Bone marrow (tissue), 2 donors: ENCODE results near the gene ARHGAP29.

ENCODE experiments used
- DNase-seq, 2 donors: peaks; one replicate each; lab custom pipeline; 2025; lab: John Stamatoyannopoulos, UW

ARHGAP29 gene

DNA sequence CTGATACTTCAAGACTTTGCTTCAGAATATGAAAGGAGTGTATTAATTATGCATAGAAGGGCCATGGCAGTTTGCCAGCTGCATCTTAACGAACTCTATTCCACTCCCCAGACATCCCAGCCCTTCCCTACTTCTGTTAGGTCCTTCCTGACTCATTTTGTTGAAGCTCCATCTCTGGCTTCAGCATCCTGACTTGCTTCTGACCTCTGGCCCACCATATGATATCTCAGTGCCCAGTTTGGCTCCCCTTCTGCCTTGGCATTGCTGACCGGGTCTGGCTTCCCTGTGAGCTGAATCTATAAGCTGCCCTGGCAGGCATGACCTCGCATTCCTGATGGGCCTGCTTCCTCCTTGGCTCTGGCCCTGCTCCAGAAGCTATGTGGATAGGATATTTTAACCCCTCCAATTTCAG lies 27.6 kb upstream of the ARHGAP29 start:
- DNase-seq: no peak

DNA sequence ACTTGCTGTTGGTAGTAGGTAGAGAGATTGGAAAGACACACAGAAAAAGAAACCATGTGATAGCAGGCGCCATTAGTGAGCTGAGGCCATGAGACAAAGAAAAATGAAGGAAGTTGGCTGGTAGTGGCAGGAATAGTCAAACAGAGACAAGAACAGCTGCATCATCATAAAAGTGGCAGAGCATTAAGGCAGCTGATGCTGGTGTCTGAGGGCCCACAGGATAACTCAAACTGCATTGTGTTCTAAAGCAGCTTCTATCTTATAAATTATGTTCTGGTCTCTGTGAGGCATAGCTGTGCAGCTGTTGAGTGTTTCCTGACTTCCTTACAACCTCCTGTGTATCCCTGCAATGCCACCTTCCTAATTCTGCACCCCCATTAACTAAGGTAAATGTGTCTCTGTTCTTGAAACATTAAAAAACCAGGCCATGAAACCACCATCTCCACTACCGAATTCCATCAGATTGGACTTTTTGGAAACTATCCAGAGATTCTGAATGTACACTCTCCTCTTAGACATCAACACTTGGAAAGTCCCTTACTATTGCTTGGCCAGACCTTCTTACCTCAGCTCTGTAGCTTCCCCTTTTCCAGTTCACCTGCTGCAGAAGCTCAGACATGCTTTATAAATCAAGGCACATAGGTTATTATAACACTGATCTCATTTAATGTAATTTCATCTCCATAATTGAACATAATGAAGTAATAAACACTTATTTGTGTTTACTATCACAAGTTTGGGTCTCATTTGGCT lies 23.4 kb upstream of the ARHGAP29 start:
- no peak for DNase-seq

DNA sequence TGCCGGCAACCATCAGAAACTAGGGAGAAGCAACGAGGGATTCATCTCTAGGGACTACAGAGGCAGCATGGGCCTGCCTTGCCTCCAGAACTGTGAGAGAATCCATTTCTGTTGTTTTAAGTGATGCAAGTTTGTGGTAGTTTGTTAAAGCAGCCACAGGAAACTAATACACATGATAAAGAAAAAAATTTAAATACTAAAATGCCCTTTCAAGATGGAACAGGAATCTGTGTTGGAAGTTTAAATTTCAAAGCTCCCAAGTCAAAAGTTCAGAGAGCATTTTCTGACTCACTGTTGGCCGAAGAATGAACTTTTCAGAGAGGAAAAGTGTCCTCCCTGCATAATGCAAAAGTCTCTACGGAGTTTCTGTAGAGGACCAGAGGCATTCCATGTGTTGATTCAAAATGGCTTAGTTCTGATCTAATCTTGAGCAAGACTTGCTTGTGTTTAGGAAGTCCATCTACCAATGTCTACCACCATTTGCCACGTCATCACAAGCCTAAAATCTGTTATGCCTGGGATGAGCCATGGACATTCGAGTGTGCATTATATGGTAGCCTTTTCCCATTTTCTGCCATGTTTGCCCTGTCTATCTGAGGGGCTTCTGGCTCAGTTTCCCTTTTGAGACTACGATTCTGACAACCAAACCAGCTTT lies 22.4 kb upstream of the ARHGAP29 start:
- no peak for DNase-seq

DNA sequence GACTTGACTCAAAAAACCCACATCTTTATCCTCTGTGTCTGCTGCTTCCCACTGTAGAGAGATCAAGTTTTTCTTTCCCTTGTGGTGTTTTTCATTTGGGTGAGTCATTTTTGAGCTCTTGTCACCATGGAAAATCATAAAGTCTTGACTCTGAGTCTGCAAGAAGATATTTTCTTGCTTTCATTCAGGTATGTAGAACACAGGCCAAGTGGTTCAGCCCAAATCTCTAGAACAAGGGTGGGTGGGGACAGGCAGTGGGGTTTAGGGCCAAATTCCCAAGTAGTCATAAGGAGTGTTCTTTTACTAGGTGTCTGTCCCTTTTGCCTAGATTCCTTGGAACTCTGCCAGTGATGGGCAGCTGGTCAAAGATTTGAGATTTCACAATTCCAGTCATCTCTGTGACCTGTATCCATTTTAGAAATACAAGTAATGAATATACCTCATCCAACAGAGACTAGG lies 21.5 kb upstream of the ARHGAP29 start:
- DNase-seq: no peak

DNA sequence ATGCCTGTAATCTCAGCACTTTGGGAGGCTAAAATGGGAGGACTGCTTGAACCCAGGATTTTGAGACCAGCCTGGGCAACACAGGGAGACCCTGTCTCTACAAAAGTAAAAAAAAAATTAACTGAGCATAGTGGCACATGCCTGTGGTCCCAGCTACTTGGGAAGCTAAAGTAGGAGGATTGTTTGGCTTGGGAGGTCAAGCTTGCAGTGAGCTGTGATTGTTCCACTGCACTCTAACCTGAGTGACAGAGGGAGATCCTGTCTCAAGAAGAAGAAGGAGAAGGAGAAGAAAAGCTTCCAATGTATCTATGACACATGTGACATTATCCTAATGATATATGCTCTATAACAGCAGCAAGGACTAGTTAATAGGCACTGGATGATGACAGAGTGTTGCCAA lies 20.1 kb upstream of the ARHGAP29 start:
- DNase-seq: no peak

DNA sequence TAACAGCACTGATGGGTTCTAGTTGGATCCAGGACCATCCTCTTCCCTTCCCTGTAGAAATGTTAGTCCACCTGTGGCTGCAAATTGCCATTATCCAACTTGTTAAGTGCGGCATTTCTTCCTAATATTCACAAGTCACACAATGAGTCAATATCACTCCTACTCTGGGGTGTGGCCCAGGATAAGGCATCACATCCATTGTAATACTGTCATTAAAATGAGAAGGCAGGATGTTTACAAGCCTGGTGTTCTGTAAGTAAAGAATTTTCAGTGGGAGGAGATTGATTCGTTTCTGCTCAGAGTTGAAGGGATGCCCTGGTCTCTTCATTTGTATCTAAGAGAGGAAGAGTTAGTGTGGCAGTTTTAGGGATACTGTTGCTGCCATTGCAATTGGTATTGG lies 18.1 kb upstream of the ARHGAP29 start:
- DNase-seq: no peak

DNA sequence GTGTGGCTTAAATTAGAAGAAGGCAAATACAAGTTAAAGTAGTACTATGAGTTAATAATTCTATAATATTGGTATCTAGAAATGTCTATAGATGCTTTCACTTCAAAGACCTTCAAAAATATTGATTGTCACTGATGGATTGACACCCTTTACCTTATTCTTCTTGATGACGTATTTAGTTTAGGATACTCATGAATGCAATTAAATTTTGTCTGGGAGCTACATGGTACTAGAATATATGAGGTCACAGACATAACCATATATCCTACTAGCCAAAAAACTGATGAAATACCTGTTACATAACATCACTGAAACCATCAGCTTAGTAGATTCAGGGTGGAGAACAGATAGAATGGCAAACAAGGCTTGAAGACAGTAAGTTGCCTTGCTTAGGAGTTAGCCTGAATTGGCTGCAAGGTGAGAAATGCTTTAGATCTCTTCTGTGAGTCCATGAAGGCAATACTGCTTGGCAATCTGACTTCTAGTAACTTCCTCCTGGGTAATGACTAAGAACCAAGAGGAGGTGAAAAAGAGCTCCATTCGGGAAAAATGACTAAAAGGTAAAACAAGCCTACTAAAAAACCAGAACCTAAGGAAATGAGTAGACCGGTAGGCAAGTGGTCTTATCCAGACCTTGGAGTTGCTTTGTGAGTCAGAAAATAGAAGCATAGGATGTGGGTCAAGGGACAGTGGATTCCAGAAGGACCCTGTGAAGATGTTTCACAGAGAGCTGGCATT lies 16.9 kb upstream of the ARHGAP29 start:
- no peak for DNase-seq

DNA sequence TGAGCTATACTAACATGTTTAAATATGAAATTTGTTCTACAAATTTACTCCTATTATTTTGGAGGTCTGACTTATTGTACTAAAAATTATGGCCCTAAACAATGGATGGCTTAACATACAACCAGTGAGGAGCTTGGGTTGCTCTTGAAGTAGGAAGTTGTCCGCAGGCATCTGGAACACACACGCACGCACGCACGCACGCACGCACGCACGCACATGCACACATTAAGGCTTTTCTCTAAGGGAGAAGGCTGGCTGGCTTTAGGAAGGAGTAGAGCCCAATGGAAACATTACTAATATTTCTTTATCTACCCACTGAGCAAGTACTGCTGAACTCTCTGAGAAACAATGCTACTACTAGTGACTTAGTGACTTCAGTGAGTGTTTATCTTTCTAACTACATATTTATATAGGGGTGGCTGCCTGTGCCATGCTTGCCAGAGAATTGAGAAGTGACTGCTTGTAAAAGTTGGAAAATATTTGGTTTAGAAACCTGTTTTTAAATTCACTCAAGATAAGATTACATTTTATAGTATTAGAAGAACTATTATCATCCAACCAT lies 16.2 kb upstream of the ARHGAP29 start:
- DNase-seq: no peak

DNA sequence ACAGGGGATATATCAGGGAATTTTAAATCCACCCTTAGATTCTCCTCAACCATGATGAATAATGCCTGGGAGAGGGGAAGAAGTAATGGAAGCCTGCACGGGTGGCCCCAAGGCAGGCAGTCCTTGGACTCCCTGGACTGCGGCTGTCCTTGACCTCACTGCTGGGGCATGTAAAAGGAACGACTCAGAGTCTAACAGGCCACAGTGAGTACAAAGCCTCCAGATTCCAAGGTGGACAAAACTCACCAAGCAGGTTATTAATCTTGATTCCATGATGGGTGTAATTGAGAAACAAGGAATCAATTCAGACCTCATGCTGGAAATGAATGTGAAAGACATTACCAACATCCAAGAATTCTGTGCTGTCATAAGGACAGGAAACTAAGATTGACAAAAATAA lies 13.0 kb upstream of the ARHGAP29 start:
- DNase-seq: no peak

DNA sequence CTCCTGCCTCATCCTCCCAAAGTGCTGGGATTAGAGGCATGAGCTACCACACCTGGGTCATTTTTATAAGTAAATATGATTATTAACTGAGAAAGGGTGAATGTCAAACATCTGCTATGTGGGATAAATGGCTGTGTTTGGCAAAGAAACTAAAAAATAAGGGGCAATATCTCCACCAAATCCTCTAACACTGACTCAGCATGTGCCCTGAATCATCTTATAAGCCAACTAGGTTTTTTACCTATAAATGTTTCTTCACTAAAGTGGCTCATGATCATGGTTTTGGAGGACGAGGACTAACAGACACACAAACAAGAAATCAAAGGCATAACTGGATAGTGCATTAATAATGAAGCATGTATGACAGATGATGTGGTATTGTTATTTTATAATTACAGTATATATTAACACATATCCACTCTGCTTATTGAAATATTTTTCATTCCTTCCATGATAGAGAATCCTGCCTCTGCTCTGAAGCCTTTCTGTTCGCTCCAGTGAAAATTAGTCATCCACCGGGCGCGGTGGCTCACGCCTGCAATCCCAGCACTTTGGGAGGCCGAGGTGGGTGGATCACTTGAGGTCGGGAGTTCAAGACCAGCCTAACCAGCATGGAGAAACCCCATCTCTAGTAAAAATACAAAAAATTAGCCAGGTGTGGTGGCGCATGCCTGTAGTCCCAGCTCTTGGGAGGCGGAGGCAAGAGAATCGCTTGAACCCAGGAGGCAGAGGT lies 11.7 kb upstream of the ARHGAP29 start:
- no peak for DNase-seq

DNA sequence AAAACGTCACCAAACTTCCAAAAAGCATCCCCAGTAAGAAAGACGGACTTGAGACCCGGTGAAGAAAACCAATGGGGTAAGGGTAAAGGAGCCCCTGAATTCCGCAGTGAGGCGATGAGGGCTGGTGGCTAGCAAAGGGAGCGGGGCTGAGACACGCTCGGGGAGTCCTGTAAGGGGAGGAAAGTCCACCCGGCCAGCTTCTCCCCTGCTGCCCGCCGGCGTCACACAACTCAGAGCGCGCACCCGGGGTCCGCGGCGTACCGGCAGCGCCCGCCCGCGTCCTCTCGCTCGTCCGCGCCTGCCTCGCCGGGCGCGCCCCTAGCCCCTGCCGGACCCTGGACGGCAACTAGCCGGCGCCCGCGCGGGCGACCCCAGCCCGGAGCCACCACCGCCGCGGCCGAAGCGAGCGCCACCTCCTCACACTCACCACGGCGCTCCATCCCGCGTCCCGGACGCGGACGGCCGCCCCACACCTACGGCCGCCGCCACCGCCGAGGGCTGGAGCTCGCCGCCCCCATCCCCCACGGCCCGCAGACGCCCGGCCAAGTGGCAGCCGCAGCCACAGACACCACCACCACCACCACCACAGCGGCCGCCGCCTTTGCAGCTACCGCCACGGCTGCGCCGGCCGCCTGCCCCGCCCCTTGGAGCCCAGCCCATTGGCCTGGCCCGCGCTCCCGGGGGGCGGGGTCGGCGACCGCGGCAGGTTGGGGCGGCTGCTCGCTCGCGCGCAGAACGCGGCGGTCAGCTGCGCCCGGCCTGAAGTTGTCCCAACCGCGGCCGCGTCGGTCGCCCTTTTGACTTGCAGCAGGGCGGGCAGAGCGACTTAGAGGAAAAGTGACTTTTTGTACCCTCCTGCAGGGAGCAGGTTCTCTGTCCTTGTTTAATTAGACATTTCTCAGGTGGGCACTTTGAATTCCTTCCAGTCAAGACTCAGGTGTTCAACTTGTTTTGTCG lies 10.0 kb upstream of the ARHGAP29 start:
- DNase-seq: peak in 1 of 2 donors; percentile 6

DNA sequence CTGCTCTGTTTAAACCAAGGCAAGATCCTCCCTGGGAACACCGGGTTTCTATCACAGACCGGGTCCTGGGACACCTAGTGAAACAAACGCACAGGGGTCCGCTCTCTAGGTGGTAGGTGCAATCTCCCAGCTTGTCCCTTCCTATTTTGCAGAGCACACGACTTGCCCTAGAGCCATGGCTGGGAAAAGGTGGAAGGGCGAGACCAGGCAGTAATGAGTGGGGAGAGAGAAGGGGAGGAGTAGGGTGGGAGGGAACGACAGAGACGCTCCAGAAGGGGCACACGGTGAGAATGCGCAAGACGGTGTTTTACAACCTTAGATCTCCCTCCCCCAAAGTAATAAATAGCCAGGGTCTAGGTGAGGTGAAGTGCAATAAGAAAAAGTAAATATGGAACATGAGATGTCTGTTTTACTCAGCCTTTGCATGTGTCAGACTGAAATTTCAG lies 9.3 kb upstream of the ARHGAP29 start:
- no peak for DNase-seq

DNA sequence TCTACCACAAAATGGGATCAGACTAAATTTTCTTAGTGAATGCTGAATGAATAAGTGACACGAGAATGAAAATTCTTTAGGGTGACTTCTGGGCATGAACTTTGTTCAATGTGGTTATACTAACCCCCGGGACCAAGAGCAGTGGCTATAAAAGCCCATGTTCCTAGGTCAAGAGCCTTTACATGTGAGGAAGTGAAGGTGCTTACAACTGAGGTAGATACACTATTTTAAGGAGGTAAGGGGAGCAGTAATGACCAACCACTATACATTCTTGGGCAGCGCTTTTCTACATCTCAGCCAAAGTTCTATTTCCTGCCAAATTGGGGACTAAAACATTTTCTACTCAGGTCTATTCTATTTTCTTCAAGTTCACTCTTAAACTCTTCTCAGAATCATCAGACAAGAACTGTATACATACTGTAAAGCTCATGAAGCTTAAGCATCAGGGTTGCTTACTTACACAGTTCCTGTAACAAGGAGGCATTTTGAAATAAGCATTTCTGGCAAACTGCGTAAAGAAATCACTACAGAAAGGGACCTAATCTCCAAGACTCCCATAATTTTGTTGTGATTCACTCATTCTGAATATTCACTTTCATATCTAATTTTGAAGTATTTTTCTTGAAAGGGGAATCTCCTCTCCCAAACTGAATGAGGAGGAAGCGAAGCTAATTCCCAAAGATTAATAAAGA lies 8.5 kb upstream of the ARHGAP29 start:
- no peak for DNase-seq

DNA sequence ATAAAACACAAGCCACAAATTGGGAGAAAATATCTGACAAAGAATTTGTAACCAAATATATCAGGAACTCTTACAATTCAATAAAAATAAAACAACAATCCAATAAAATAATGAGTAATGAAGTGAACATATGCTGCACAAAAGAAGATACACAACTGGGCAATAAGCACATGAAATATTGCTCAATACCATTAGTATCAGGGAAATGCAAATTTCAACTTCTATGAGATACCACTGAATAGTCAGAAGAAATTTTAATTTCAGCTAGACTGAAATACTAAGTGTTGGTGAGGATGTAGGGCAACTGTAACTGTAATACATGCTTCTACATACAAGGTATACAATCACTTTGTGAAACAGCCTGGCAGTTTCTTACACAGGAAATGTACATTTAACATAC lies 7.4 kb upstream of the ARHGAP29 start:
- no peak for DNase-seq

DNA sequence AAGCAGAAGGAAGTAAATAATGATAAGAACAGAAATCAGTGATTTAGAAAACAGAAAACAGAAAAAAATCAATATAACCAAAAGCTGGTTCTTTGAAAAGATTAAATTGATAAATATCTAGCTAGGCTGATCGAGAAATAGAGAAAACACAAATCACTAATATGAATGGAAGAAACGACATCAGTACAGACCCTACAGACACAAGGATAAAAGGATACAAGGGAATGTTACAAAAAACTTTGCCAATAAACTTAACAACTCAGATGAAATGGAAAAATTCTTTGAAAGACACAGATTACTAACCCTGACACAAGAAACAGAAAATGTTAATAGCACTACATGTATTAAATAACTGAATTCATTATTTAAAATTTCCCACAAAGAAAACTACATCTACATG lies 6.3 kb upstream of the ARHGAP29 start:
- DNase-seq: no peak

DNA sequence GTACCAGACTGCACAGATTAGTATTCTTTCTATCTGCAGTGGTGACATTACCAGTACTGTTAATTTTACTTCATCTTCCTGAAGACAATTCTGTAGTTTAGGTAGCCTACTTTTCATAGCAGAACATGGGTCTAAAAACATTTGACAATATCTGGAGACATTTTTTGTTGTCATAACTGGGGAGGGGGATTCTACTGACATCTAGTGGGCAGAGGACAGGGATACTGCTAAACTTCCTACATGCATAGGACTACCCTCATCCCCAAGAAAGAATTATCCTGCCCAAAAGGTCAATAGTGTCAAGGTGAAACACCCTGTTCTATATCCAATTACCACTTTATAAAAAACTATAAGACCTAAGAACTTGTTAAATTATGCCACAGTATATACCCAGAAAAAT lies 3.4 kb upstream of the ARHGAP29 start:
- DNase-seq: peak in 1 of 2 donors; percentile 10

DNA sequence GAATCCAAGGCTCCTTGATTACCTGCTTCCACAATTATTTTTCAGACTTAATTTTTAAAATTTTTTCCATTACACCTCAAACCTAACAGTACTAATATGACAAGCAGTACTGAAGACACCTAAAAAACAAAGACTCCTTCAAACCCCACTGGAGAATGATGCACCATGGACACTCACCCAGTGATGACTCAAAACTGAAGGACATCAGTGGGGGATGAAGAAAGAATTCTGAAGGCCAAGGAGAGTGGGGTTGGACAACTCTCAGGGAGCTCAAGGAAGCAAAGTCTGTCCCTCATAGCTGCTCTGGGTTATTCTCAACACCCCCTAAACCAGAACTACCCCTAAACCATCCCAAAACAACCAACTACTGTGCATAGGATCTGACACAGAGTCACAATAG lies 2.4 kb upstream of the ARHGAP29 start:
- DNase-seq: no peak

DNA sequence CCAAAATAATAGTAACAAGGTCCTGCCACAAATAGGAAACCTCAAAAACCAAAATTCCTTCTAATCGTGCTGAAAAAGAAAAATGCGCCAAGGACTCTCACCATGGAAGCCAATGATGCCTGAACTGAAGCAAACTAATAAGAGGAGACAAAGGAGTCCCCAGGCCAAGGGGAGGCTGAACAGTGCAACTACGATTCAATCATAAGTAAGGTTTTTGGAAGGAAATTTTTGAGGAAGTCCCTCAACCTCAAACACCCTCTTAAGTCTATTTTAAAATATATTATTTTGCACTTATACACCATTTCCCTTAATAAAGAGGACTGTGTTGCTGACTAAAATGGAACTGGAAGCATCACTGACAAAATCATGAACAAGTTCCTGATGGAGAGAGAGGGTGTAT lies 1.7 kb upstream of the ARHGAP29 start:
- DNase-seq: no peak

DNA sequence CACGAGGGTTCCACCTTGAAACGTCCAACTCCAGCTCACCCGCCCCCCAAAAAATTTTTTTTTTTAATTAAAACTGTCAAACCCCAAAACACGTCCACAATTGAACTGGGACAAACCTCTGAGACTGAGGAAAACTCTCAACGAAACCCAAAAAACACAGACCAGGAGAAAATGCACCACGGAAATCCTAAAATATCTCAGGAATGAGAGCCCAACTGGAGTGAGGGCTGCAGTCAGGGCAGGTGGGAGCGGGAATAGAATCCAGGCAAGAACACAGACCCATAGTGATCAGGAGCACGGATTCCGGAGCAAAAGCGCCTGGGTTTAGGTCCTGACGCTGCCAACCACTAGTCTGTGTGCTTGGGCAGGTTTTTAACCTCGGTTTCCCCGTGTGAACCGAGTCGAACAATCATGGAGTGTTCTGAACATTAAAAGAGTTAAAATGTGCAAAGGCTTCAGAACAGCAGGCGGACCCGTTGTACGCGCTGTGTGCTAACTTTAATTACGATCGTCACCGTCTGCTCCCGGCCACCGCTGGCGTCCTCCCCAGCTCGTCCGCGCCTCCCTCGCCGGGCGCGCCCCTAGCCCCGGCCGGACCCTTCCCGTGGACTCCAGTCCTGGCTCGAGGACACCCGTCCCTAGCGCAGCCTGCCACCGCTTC lies 624 bp downstream of the ARHGAP29 start:
- no peak for DNase-seq
